Measurements from ENCODE around the gene TFEC. TPM values are rescaled to one million over a fixed set of nuclear protein-coding genes. Genes with fewer than 3 reads are reported as not detected.
"Not testable (repeated sequence)": the region's sequence is repeated elsewhere in the genome, so short reads cannot be mapped to it uniquely, and the experiment has no call there.

The TFEC gene
- total and polyA plus RNA-seq, 7 donors: 0.15 to 0.93 (median 0.71) TPM

- ATAC-seq (no peak), DNase-seq (no peak)
- WGBS, 3 donors: 0% methylated on average over 1 of the region's 1 CpG
- intact Hi-C loops (cut with DNase I): no loop called here
- Histone ChIP-seq H3K4me3 (no peak overlapping the region), H3K9me3 (no peaks in the 10 kb centered on the region), H3K36me3 (ENCODE audit: insufficient read depth in 1 of 2, low read depth in 1 of 2) (no peaks in the 10 kb centered on the region), H3K4me1 (no peaks in the 10 kb centered on the region), H3K27me3 (ENCODE audit: insufficient read depth in 3 of 3, low read length in 2 of 3) (no peaks in the 10 kb centered on the region), H3K27ac (no peak overlapping the region)
- TF ChIP-seq, protein P1, sequence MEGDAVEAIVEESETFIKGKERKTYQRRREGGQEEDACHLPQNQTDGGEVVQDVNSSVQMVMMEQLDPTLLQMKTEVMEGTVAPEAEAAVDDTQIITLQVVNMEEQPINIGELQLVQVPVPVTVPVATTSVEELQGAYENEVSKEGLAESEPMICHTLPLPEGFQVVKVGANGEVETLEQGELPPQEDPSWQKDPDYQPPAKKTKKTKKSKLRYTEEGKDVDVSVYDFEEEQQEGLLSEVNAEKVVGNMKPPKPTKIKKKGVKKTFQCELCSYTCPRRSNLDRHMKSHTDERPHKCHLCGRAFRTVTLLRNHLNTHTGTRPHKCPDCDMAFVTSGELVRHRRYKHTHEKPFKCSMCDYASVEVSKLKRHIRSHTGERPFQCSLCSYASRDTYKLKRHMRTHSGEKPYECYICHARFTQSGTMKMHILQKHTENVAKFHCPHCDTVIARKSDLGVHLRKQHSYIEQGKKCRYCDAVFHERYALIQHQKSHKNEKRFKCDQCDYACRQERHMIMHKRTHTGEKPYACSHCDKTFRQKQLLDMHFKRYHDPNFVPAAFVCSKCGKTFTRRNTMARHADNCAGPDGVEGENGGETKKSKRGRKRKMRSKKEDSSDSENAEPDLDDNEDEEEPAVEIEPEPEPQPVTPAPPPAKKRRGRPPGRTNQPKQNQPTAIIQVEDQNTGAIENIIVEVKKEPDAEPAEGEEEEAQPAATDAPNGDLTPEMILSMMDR (IDR thresholded peaks at IDR 0.05): no peak
Observed at GRCh38 chr7:116011584-116011983, 19.0 kb downstream of the TFEC start.

DNA sequence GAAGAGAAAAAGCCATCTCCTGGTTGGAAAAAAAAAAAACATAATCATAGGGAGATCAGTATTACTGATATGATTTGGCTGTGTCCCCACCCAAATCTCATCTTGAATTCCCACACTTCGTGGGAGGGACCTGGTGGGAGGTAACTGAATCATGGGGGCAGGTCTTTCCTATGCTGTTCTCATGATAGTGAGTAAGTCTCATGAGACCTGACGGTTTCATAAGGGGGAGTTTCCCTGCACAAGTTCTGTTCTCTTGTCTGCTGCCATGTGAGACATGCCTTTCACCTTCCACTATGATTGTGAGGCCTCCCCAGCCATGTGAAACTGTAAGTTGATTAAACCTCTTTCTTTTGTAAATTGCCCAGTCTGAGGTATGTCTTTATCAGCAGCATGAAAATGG is 25.8 kb downstream of the TFEC start:
- intact Hi-C loops (cut with DNase I); ATAC-seq; H3K27me3 ChIP-seq (ENCODE audit: insufficient read depth in 3 of 3, low read length in 2 of 3); H3K9me3 ChIP-seq; DNase-seq; H3K4me3 ChIP-seq; H3K27ac ChIP-seq; H3K36me3 ChIP-seq (ENCODE audit: insufficient read depth in 1 of 2, low read depth in 1 of 2); H3K4me1 ChIP-seq: not testable (repeated sequence)
- 50 to 82% (median 73%) methylated on average over 2 of the region's 2 CpGs for WGBS, 3 donors

DNA sequence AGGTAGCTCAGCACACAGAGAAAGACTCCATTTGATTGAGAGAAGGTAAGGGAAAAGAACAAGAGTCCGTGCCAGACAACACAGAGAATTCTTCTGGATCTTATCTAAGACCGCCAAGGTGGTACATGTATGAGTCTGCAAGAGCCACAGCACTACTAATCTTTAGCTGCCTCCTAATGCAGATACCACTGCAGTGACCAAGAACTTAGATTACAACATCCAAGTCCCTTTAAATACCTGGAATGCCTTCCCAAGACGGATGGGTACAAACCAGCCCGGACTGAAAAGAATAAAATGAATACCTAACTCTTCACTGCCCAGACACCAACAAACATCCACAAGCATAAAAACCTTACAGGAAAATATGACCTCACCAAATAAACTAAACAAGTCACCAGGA is 33.3 kb downstream of the TFEC start:
- Histone ChIP-seq H3K4me1 (no peaks in the 10 kb centered on the region), H3K27ac (no peak overlapping the region), H3K36me3 (ENCODE audit: insufficient read depth in 1 of 2, low read depth in 1 of 2) (no peaks in the 10 kb centered on the region), H3K9me3 (peaks cover 7% of the 10 kb centered on the region), H3K27me3 (ENCODE audit: insufficient read depth in 3 of 3, low read length in 2 of 3) (no peaks in the 10 kb centered on the region), H3K4me3 (no peak overlapping the region)
- no peak for DNase-seq
- WGBS, 3 donors: 79 to 91% (median 86%) methylated on average over 4 of the region's 4 CpGs
- TF ChIP-seq, protein P1 (IDR thresholded peaks at IDR 0.05): no peak
- intact Hi-C loops (cut with DNase I): no loop called here
- no peak for ATAC-seq

GRCh38 chr7:115995701-115996100 is 34.9 kb downstream of the TFEC start:
- no peaks in the 10 kb centered on the region for H3K27me3 ChIP-seq (ENCODE audit: insufficient read depth in 3 of 3, low read length in 2 of 3)
- ATAC-seq (no peak), DNase-seq (no peak)
- intact Hi-C loops (cut with DNase I): no loop called here
- H3K27ac ChIP-seq: no peak overlapping the region
- no peak overlapping the region for H3K4me3 ChIP-seq
- 91 to 94% (median 92%) methylated on average over 6 of the region's 6 CpGs for WGBS, 3 donors
- TF ChIP-seq, protein P1 (IDR thresholded peaks at IDR 0.05): no peak
- peaks cover 7% of the 10 kb centered on the region for H3K9me3 ChIP-seq
- H3K4me1 ChIP-seq: no peaks in the 10 kb centered on the region
- H3K36me3 ChIP-seq (ENCODE audit: insufficient read depth in 1 of 2, low read depth in 1 of 2): no peaks in the 10 kb centered on the region

GRCh38 chr7:115988401-115988800 is 42.2 kb downstream of the TFEC start:
- TF ChIP-seq, protein P1 (IDR thresholded peaks at IDR 0.05): no peak
- Histone ChIP-seq H3K4me3 (no peak overlapping the region), H3K27ac (no peak overlapping the region), H3K4me1 (no peaks in the 10 kb centered on the region), H3K27me3 (ENCODE audit: insufficient read depth in 3 of 3, low read length in 2 of 3) (no peaks in the 10 kb centered on the region), H3K36me3 (ENCODE audit: insufficient read depth in 1 of 2, low read depth in 1 of 2) (no peaks in the 10 kb centered on the region), H3K9me3 (no peaks in the 10 kb centered on the region)
- intact Hi-C loops (cut with DNase I): no loop called here
- ATAC-seq: no peak
- no peak for DNase-seq

All from psoas muscle (tissue), 8 donors.